ENCODE measurements around the gene SPOCK2. TPM values are rescaled to one million over a fixed set of nuclear protein-coding genes. Genes with fewer than 3 reads are reported as not detected.

The SPOCK2 gene
- total RNA-seq, 1 donor from 2014 or later: 27.8 TPM

DNA sequence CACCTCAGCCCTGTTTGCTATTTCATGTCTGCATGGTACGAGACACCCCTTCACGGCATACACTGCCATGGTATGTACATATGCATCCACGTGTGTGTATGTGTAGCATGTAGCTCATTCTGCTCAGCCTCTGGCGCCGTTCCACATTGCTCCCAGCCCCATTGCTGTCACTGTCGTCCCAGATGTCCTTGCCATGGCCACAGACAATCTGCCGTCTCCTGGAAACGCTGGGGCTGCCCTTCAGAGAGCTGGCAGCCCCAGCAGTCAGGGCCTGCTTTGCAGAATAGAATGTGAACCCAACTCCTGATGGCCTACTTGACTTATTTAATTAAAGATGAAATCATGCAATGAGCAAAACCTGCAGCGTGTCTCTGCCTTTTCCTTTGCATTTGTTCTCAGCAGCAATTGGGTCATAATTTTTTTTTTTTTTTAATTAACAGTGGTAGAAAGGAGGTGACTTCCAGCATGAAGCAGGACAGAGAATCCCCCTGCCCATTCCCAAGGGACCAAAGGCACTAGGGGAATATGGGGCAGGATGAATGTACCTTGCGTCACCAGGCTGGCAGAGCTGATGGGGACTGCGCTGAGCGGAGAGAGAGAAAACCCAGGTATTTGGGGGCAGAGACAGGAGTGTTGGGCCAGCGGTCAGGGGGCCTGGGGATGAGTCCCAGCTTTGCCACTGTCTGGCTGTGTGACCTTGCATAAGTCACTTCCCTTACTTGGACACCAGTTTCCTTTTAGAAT is 75.0 kb downstream of the SPOCK2 start:
- TF ChIP-seq, protein P1, sequence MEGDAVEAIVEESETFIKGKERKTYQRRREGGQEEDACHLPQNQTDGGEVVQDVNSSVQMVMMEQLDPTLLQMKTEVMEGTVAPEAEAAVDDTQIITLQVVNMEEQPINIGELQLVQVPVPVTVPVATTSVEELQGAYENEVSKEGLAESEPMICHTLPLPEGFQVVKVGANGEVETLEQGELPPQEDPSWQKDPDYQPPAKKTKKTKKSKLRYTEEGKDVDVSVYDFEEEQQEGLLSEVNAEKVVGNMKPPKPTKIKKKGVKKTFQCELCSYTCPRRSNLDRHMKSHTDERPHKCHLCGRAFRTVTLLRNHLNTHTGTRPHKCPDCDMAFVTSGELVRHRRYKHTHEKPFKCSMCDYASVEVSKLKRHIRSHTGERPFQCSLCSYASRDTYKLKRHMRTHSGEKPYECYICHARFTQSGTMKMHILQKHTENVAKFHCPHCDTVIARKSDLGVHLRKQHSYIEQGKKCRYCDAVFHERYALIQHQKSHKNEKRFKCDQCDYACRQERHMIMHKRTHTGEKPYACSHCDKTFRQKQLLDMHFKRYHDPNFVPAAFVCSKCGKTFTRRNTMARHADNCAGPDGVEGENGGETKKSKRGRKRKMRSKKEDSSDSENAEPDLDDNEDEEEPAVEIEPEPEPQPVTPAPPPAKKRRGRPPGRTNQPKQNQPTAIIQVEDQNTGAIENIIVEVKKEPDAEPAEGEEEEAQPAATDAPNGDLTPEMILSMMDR (IDR thresholded peaks at IDR 0.05): no peak
- H3K27ac Mint-ChIP-seq: no peak overlapping the region
- ATAC-seq (ENCODE audit: low read depth) (no peak), DNase-seq (no peak)
- ChIA-PET POLR2A (interaction anchor here (0.7 kb wide), 1 partner anchor 141 kb away, joined by 3 read pairs; no protein-coding TSS in a partner anchor), CTCF (interaction anchor here (0.8 kb wide), 1 partner anchor 117 kb away, joined by 3 read pairs; no protein-coding TSS in a partner anchor)
- H3K4me3 Mint-ChIP-seq: no peak overlapping the region
- intact Hi-C loops (cut with micrococcal nuclease): no loop called here
- no peaks in the 10 kb centered on the region for H3K36me3 Mint-ChIP-seq (ENCODE audit: low read depth)
- no peaks in the 10 kb centered on the region for H3K9me3 Mint-ChIP-seq
- peaks cover 4% of the 10 kb centered on the region for H3K27me3 Mint-ChIP-seq
- H3K4me1 Mint-ChIP-seq: no peaks in the 10 kb centered on the region

DNA sequence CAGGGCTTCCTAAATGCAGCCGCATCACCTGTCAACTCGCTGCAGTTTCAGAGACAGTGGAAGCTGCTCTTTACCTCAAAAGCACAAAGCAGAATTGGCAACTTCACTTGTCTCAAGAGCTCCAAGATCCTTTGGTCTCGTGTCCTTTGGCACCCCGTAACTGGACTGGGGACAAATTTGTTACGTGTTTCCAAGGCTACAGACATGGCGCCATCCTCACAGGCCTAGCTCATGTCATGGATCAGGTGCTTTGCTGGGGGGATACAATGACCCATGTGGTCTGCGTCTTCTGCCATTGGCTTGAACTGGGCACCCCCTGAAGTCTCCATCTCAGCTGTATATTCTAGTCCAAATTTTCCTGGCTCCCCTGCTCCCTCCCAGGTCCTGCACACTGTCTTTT is 75.6 kb downstream of the SPOCK2 start:
- H3K4me1 Mint-ChIP-seq: no peaks in the 10 kb centered on the region
- CTCF ChIA-PET: interaction anchor here (0.8 kb wide), 1 partner anchor 116 kb away, joined by 3 read pairs; no protein-coding TSS in a partner anchor
- DNase-seq (no peak), ATAC-seq (ENCODE audit: low read depth) (no peak)
- H3K27me3 Mint-ChIP-seq: peaks cover 4% of the 10 kb centered on the region
- H3K4me3 Mint-ChIP-seq: no peak overlapping the region
- TF ChIP-seq, protein P1 (IDR thresholded peaks at IDR 0.05): no peak
- H3K9me3 Mint-ChIP-seq: no peaks in the 10 kb centered on the region
- intact Hi-C loops (cut with micrococcal nuclease): no loop called here
- no peak overlapping the region for H3K27ac Mint-ChIP-seq
- no peaks in the 10 kb centered on the region for H3K36me3 Mint-ChIP-seq (ENCODE audit: low read depth)
- POLR2A ChIA-PET: no interaction called here

DNA sequence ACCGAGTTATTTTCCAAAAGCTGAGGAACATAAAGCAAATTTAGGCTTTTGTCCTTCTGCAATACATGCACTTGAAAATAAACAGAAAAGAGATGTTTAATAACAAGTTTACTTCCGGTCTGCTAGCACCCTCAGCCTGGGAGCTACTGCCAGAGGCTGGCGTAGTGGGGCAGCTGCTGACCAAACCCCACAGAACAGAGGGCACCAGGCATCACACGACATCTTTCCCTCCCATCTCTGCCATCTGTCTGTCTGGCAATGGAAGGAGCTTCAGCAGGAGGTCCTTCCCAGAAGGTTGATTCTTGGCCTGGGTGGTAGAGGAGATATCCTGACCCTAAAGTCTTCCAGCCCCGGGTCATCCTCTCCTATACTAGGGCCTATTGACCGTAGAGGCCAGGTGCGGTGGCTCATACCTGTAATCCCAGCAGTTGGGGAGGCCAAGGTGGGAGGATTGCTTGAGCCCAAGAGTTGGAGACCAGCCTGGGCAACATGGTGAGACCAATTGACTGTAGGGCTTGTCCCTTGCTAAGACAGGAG is 76.3 kb downstream of the SPOCK2 start:
- H3K36me3 Mint-ChIP-seq (ENCODE audit: low read depth): no peaks in the 10 kb centered on the region
- H3K27ac Mint-ChIP-seq: no peak overlapping the region
- POLR2A ChIA-PET: no interaction called here
- CTCF ChIA-PET: no interaction called here
- H3K27me3 Mint-ChIP-seq: peaks cover 4% of the 10 kb centered on the region
- no peak for ATAC-seq (ENCODE audit: low read depth)
- no peaks in the 10 kb centered on the region for H3K4me1 Mint-ChIP-seq
- H3K4me3 Mint-ChIP-seq: no peak overlapping the region
- intact Hi-C loops (cut with micrococcal nuclease): no loop called here
- H3K9me3 Mint-ChIP-seq: no peaks in the 10 kb centered on the region
- DNase-seq: no peak
- TF ChIP-seq, protein P1 (IDR thresholded peaks at IDR 0.05): no peak

- CTCF ChIA-PET: no interaction called here
- no peaks in the 10 kb centered on the region for H3K36me3 Mint-ChIP-seq (ENCODE audit: low read depth)
- H3K9me3 Mint-ChIP-seq: no peaks in the 10 kb centered on the region
- no peak overlapping the region for H3K27ac Mint-ChIP-seq
- H3K4me1 Mint-ChIP-seq: no peaks in the 10 kb centered on the region
- TF ChIP-seq, protein P1 (IDR thresholded peaks at IDR 0.05): no peak
- ATAC-seq (ENCODE audit: low read depth) (no peak), DNase-seq (no peak)
- H3K27me3 Mint-ChIP-seq: peaks cover 4% of the 10 kb centered on the region
- POLR2A ChIA-PET: no interaction called here
- intact Hi-C loops (cut with micrococcal nuclease): no loop called here
- no peak overlapping the region for H3K4me3 Mint-ChIP-seq
Observed at GRCh38 chr10:72011468-72011867, 76.9 kb downstream of the SPOCK2 start.

DNA sequence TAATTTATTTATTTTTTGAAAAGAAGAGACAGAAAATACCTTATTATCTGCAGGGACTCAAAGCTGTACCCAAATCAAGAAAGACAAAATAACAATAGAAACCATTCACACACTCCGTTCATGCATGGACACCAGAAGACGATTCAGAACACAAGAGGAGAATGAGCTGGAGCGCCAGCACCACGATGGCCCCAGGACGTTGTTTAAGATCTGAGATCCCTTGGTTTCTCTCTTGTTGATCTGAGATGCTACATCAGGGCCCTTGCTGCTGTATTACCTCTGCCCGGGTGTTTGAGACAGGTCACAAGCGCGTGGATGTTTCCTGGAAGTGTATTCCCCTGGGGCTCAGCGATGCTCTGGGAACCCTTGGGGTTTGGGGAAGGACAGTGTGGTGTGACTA is 77.3 kb downstream of the SPOCK2 start:
- Mint-ChIP-seq H3K4me1 (no peaks in the 10 kb centered on the region), H3K4me3 (no peak overlapping the region), H3K36me3 (ENCODE audit: low read depth) (no peaks in the 10 kb centered on the region), H3K9me3 (no peaks in the 10 kb centered on the region), H3K27me3 (peaks cover 4% of the 10 kb centered on the region), H3K27ac (no peak overlapping the region)
- POLR2A ChIA-PET: no interaction called here
- DNase-seq: no peak
- ATAC-seq (ENCODE audit: low read depth): no peak
- CTCF ChIA-PET: no interaction called here
- TF ChIP-seq, protein P1 (IDR thresholded peaks at IDR 0.05): no peak
- intact Hi-C loops (cut with micrococcal nuclease): no loop called here

All from activated B cell treated with CpG ODN at 0.5 μM for 24 hours (primary cell).